Uterus (tissue), 2 donors: ENCODE results near the gene TCF12.
A peak's percentile ranks its signal among the peaks of the same experiment; 100 is the strongest.

Experiments
- POLR2A ChIP-seq, 2 donors: fragments of 450-650 bp; IDR thresholded peaks; one replicate each; pipeline ENCODE4 v1.6.1; 2016; ENCODE audit warnings: antibody characterized with exemption in 2 of 2, mild to moderate bottlenecking in 1 of 2, moderate library complexity in 1 of 2
- TF ChIP-seq, protein P1 (sequence below), 4 experiments: fragments of 200-600 bp in 2 of 4; fragments of 450-650 bp in 2 of 4; sonication (generic) in 2 of 4; IDR thresholded peaks; one replicate each; pipeline ENCODE4 v1.5.1; 2016 to 2019; ENCODE audit warnings: antibody characterized with exemption in 4 of 4, mild to moderate bottlenecking in 2 of 4, moderate library complexity in 1 of 4

DNA sequence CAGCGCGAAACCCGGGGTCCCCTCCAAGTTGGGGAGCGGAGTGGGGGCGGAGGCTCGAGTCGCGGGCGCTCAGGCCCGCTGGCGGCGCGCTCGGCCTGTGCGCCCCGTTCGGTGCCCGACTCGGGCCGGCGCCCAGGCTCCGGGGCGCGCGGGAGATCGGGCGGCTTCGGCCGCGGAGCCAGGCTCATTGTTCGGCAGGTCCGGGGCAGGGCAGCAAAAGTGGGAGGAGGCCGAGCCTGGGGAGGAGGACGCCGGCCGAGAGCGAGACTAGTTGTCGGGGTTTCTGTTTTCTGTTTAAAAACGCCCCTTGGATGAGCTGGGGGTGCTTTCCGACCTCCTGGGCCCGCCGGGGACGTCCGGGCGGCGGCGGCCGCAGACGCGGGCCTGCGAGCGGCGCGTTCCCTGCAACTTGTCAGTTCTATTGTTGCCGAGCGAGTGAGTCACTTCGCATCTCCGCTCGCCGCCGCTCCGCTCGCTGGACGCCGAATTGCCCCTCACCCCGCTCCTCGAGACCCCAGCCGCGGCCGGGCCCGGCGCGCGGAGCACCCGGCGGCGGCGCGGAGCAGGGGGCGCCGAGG is 676 bp downstream of the TCF12 start:
- TF ChIP-seq, protein P1, sequence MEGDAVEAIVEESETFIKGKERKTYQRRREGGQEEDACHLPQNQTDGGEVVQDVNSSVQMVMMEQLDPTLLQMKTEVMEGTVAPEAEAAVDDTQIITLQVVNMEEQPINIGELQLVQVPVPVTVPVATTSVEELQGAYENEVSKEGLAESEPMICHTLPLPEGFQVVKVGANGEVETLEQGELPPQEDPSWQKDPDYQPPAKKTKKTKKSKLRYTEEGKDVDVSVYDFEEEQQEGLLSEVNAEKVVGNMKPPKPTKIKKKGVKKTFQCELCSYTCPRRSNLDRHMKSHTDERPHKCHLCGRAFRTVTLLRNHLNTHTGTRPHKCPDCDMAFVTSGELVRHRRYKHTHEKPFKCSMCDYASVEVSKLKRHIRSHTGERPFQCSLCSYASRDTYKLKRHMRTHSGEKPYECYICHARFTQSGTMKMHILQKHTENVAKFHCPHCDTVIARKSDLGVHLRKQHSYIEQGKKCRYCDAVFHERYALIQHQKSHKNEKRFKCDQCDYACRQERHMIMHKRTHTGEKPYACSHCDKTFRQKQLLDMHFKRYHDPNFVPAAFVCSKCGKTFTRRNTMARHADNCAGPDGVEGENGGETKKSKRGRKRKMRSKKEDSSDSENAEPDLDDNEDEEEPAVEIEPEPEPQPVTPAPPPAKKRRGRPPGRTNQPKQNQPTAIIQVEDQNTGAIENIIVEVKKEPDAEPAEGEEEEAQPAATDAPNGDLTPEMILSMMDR (IDR thresholded peaks at IDR 0.05) = no peak
- peak; percentile 17 to 41 for TF ChIP-seq POLR2A (IDR thresholded peaks at IDR 0.05)
